ENCODE measurements around the gene KLF13.

KLF13 gene

DNA sequence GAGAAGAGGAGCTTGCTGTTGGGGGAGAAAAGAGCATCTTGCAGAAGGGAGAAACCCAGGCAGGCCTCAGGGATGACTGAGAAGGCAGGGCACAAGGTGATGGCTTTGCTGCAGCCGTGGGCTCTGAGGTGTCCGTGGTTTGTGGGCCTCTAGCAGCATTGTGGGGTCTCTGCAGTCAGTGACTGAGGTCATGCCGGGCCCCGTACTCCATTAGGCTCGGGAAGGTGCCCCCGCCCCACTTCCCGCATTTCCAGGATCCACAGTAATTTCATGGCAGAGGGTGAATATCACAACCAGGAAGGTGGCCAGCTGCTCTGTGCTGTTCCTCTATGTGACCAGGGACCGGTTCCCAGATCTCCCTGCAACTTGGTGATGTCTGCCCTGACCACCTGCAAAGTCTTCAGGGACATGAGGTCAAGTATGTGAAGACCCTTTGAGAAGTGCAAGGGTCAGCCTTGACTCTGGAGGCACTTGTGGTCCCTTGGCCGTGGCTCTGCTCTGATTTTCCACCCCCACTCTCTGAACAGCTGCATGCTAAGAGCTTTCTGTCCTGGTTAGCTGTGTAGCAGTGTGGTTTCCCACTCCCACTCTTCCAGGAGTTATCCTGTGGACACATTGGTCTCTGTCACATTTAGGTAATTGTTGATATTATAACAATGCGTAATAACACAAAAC lies 3.6 kb downstream of the KLF13 start:
- peak overlapping the region; percentile 3; the same call in 1 of the 2 replicates for H3K27ac ChIP-seq

DNA sequence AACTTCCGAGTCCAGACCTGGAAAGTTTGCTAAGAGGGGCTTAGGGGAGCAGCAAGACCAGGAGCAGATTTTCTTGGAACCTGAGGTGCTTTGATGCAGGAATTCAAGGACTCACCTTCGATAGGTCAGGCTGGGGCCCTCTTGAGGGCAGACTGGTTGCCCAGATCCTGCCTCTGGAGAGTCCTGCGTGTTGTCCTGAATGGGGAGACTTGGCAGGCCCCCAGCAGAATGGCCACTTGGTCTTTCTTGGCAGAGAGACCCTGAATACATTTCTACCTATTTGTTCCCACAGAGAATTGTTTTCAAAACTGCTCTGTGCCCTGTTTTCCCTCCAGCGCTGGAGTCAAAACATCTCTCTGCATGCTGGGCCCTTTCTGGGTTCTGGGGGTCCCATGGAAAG lies 4.2 kb downstream of the KLF13 start:
- TF ChIP-seq ZFX (IDR thresholded peaks at IDR 0.05) = no peak
- TF ChIP-seq, protein P1, sequence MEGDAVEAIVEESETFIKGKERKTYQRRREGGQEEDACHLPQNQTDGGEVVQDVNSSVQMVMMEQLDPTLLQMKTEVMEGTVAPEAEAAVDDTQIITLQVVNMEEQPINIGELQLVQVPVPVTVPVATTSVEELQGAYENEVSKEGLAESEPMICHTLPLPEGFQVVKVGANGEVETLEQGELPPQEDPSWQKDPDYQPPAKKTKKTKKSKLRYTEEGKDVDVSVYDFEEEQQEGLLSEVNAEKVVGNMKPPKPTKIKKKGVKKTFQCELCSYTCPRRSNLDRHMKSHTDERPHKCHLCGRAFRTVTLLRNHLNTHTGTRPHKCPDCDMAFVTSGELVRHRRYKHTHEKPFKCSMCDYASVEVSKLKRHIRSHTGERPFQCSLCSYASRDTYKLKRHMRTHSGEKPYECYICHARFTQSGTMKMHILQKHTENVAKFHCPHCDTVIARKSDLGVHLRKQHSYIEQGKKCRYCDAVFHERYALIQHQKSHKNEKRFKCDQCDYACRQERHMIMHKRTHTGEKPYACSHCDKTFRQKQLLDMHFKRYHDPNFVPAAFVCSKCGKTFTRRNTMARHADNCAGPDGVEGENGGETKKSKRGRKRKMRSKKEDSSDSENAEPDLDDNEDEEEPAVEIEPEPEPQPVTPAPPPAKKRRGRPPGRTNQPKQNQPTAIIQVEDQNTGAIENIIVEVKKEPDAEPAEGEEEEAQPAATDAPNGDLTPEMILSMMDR (conservative IDR thresholded peaks at IDR 0.05) = no peak
- no peak overlapping the region; the same call in 1 of the 2 replicates for H3K27ac ChIP-seq

More for the DNA sequence above, 3.6 kb downstream of the KLF13 start:
- no peak for TF ChIP-seq ZFX (IDR thresholded peaks at IDR 0.05)
- TF ChIP-seq, protein P1 (conservative IDR thresholded peaks at IDR 0.05) = no peak

DNA sequence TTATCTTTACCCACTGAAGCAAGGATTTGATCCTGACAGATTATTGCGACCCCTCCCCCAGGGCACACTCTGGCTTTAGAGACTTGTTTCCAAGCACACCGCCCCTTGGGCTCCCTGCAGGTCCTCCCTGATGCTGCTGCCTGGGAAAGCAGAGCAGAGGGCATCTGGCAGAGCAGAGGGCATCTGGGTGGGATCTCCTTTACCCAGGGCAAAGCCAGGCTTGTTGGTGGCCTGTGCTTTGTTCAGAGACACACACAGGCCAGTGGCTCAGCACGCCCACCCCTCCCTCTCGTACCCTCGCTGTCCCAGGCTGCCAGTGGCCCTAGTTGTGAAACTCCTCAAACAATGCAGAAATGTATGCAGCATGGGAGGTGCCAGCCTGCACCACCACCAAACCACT lies 4.8 kb downstream of the KLF13 start:
- no peak for TF ChIP-seq ZFX (IDR thresholded peaks at IDR 0.05)
- TF ChIP-seq, protein P1 (conservative IDR thresholded peaks at IDR 0.05) = no peak
- no peak overlapping the region; the same call in 1 of the 2 replicates for H3K27ac ChIP-seq

DNA sequence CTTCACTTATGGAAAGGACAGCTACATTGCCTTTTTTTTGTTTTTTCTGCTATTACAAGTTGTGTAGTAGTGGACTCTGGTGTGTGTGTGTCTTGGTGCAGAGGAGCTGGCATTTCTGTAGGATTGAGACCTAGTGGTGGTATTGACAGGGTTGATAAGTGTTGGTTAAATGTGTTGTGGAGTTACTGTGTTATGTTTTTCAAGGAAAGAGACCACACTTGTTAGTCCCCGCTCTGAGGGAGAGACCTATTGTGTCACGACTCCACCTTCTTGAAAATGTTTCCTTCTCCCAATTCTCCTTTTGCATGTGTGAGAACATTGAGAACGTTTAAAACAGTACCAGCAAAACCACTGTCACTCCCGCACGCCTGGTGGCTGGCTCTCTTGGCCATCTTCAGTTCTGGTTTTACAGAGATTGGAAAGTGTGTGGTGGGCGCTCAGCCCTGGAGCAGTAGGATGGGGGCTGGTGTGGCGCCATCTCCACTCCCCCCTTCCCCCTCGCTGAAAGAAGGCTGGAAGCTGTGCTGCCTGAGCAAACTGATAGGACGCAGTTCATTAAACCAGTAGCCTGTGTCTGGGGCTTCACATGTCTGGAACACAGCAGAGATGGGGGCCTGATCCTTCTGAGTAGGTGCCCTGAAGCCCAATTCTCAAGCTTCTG lies 5.5 kb downstream of the KLF13 start:
- TF ChIP-seq, protein P1 (conservative IDR thresholded peaks at IDR 0.05) = no peak
- TF ChIP-seq ZFX (IDR thresholded peaks at IDR 0.05) = no peak
- peak overlapping the region; percentile 64 for H3K27ac ChIP-seq

DNA sequence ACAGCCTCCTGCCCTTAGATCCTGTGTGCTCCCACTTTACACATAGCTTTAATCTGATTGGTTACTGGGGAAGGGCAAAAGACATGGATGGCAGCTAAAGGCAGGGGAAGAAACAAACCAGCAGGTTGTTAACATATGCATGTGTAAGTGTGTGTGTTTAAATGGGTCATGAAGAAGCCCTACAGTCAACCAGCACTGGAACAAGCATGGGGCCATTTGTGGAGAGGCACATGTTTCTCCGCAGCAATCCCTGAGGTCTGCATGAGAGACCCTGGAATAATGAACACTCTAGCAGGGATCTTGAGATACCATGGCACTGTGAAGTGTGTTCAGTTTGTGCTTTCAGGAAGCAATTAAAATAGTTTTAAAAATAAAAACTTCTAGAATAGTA lies 6.0 kb downstream of the KLF13 start:
- peak overlapping the region; percentile 64 for H3K27ac ChIP-seq
- TF ChIP-seq, protein P1 (conservative IDR thresholded peaks at IDR 0.05) = no peak
- TF ChIP-seq ZFX (IDR thresholded peaks at IDR 0.05) = no peak

DNA sequence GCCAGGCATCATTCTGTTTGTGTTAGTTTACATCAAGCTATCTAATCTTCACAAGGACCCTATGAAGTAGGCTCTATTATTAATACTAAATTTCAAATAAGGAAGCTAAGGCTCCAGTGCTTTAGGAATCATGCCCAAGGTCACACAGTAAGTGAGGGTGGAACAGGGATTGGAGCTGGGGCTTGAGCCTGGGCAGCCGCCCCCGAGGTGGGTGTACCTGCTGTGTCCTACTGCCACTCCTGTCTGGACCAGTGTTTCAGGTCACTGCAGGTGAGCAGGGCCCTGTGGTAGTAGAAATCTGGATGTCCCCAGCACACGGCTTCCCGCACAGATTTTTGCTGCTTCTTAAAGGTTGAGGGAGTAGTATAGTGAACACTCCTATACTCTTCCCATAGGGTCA lies 6.5 kb downstream of the KLF13 start:
- peak overlapping the region; percentile 64 for H3K27ac ChIP-seq
- TF ChIP-seq ZFX (IDR thresholded peaks at IDR 0.05) = no peak
- TF ChIP-seq, protein P1 (conservative IDR thresholded peaks at IDR 0.05) = no peak

DNA sequence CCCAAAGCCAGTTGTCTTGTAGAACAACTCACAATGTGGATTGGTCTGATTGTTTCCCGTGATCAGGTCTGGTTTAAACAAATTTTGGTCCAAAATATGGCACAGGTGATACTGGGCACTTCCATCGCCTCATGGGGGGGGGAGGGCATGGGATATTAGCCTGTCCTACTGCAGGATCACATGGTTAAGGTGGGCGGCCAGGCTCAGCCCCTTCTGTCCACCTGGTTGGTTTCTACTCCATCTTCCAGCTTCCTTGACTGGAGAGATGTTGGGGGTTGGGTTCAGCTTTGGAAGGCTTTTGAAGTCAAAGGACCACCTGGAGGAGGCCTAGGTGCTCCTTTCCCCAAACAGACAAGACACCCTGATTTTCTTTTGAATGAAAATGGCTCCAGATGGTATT lies 7.2 kb downstream of the KLF13 start:
- H3K27ac ChIP-seq = peak overlapping the region; percentile 97

More for the DNA sequence above, 7.2 kb downstream of the KLF13 start:
- TF ChIP-seq ZFX (IDR thresholded peaks at IDR 0.05) = no peak
- TF ChIP-seq, protein P1 (conservative IDR thresholded peaks at IDR 0.05) = no peak
